HepG2 (cell line): ENCODE measurements around the gene RANGRF. TPM values are rescaled to one million over a fixed set of nuclear protein-coding genes. Genes with fewer than 3 reads are reported as not detected.

Experiments
- AGO2 ChIP-seq: fragments of 200-400 bp; formaldehyde crosslinking; optimal IDR thresholded peaks from 2 replicates; pipeline ENCODE3; 2017; ENCODE audit warnings: mild to moderate bottlenecking, low read depth, low read length, moderate library complexity
- ARHGAP35 ChIP-seq: sonication (generic); formaldehyde crosslinking; IDR thresholded peaks from 2 replicates; pipeline ENCODE4 v1.9.0; 2022; ENCODE audit warnings: mild to moderate bottlenecking, inconsistent platforms, moderate library complexity, missing genetic modification reagents, borderline replicate concordance
- CREM ChIP-seq, 2 experiments: sonication (generic) in 1 of 2; formaldehyde crosslinking in 1 of 2; IDR thresholded peaks; 2 replicates each; pipeline versions ENCODE4 v1.4.0 to v1.6.1; 2016 to 2020; ENCODE audit warnings: antibody characterized with exemption in 1 of 2, mild to moderate bottlenecking in 1 of 2, missing genetic modification reagents in 1 of 2
- GTF3A ChIP-seq: sonication (generic); formaldehyde crosslinking; conservative IDR thresholded peaks from 2 replicates; pipeline ENCODE4 v1.4.0; 2020; ENCODE audit warnings: mild to moderate bottlenecking, missing genetic modification reagents
- HDAC2 ChIP-seq: sonication (generic); formaldehyde crosslinking; IDR thresholded peaks from 2 replicates; pipeline ENCODE4 v1.4.0; 2020; ENCODE audit warnings: missing genetic modification reagents
- MED8 ChIP-seq: sonication (generic); formaldehyde crosslinking; IDR thresholded peaks from 2 replicates; pipeline ENCODE4 v1.8.1; 2023; ENCODE audit warnings: mild to moderate bottlenecking, missing genetic modification reagents; ENCODE audit not compliant: insufficient replicate concordance
- MEIS1 ChIP-seq: sonication (generic); formaldehyde crosslinking; IDR thresholded peaks from 2 replicates; pipeline ENCODE4 v1.9.0; 2021; ENCODE audit warnings: mild to moderate bottlenecking, missing genetic modification reagents, moderate library complexity, borderline replicate concordance
- MXI1 ChIP-seq: IDR thresholded peaks from 3 replicates; pipeline ENCODE4 v1.6.1; 2012; ENCODE audit warnings: low read depth, low read length, inconsistent platforms, borderline replicate concordance
- NCOA2 ChIP-seq: sonication (generic); formaldehyde crosslinking; IDR thresholded peaks from 2 replicates; pipeline ENCODE4 v1.8.0; 2022; ENCODE audit warnings: inconsistent platforms
- NR2F1 ChIP-seq, 2 experiments: fragments of 450-650 bp in 1 of 2; formaldehyde crosslinking in 1 of 2; IDR thresholded peaks; 2 replicates each; pipeline versions ENCODE4 v1.5.0 to v1.6.1; 2016 to 2020; ENCODE audit warnings: mild to moderate bottlenecking in 1 of 2, missing compliant biosample characterization in 1 of 2, missing genetic modification reagents in 1 of 2, moderate library complexity in 1 of 2
- ZBTB8A ChIP-seq: sonication (generic); formaldehyde crosslinking; IDR thresholded peaks from 2 replicates; pipeline ENCODE4 v1.4.0; 2020; ENCODE audit warnings: mild to moderate bottlenecking, low read depth, missing genetic modification reagents, borderline replicate concordance
- ZFP62 ChIP-seq: sonication (generic); formaldehyde crosslinking; IDR thresholded peaks from 2 replicates; pipeline ENCODE4 v1.4.0; 2020; ENCODE audit warnings: missing genetic modification reagents
- ZNF329 ChIP-seq: sonication (generic); formaldehyde crosslinking; IDR thresholded peaks from 2 replicates; pipeline ENCODE4 v1.9.0; 2021; ENCODE audit warnings: low read depth, mild to moderate bottlenecking, missing genetic modification reagents
- ZNF383 ChIP-seq: sonication (generic); formaldehyde crosslinking; IDR thresholded peaks from 2 replicates; pipeline ENCODE4 v1.4.0; 2020; ENCODE audit warnings: missing genetic modification reagents, mild to moderate bottlenecking, borderline replicate concordance
- ZNF777 ChIP-seq: sonication (generic); formaldehyde crosslinking; IDR thresholded peaks from 2 replicates; pipeline ENCODE4 v1.4.0; 2020; ENCODE audit warnings: missing genetic modification reagents
- ZSCAN22 ChIP-seq: sonication (generic); formaldehyde crosslinking; IDR thresholded peaks from 2 replicates; pipeline ENCODE4 v1.4.0; 2020; ENCODE audit warnings: mild to moderate bottlenecking, missing genetic modification reagents
- polyA plus RNA-seq, 8 experiments: library from polyadenylated mRNA; depleted of rRNA in 3 of 8; stranded (reverse) in 7 of 8; unstranded in 1 of 8; fragments of >200 nt; fragmentation: Illumina TruSeq in 4 of 8; extraction: Trizol in 4 of 8; gene quantifications; 2 replicates each; pipeline versions ENCODE4 v1.2.1 to v1.2.3, GENCODE V29; 2011 to 2016; ENCODE audit warnings: low read depth in 4 of 8, missing spikeins in 1 of 8, mixed read lengths in 1 of 8; ENCODE audit not compliant: insufficient read depth in 1 of 8
- total RNA-seq, 5 experiments: library from RNA; depleted of rRNA; stranded (reverse); fragments of >200 nt; fragmentation: Illumina TruSeq; extraction: Trizol; gene quantifications; 2 replicates each; pipeline ENCODE4 v1.2.3, GENCODE V29; 2016; ENCODE audit warnings: low read depth in 1 of 5
- TF ChIP-seq, protein P1 (sequence below): sonication (generic); formaldehyde crosslinking; IDR thresholded peaks from 2 replicates; pipeline ENCODE4 v1.8.1; 2023; ENCODE audit warnings: mild to moderate bottlenecking, missing genetic modification reagents
- TF ChIP-seq, protein P2 (sequence below): sonication (generic); formaldehyde crosslinking; IDR thresholded peaks from 2 replicates; pipeline ENCODE4 v1.5.0; 2020; ENCODE audit warnings: mild to moderate bottlenecking, missing genetic modification reagents, borderline replicate concordance
- TF ChIP-seq, protein P3 (sequence below): sonication (generic); formaldehyde crosslinking; IDR thresholded peaks from 2 replicates; pipeline ENCODE4 v1.5.0; 2020; ENCODE audit warnings: missing genetic modification reagents

RANGRF gene
- total and polyA plus RNA-seq, 2 of the 13 experiments (the other 11 are each of a cell fraction or from before 2014, with no cell fraction given), result 18.6 to 40.7 TPM

DNA sequence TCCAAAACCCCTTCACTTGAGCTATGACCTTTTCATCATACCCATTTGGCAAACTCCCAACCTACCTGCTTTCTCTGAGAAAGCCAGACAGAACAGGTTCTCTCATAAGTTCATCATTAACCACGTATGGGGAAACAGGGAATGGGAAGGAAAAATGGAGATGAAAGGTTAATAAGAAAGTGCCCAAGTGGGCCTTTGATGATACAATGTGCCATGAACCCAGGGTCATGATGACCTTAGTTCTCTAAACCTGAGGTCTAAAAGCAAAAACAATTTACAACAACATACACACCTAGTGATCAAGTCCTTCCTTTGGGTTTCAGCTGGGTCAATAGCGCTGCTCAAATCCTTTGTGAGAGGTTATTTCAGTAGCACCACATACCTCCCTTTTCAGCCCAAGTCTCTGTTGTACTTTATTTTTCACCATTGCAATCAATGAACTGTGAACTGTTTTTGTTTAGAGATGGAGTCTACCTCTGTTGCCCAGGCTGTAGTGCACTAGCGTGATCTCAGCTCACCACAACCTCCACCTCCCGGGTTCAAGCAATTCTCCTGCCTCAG lies 14.5 kb upstream of the RANGRF start (continued):
- TF ChIP-seq MEIS1 (CRISPR knock-in tag) (no peak), GTF3A (CRISPR knock-in tag) (no peak), ZSCAN22 (CRISPR knock-in tag) (no peak), ZNF383 (CRISPR knock-in tag) (no peak), NCOA2 (CRISPR knock-in tag) (peak; percentile 91), MED8 (CRISPR knock-in tag) (no peak), ZNF777 (CRISPR knock-in tag) (no peak), ARHGAP35 (CRISPR knock-in tag) (no peak), ZBTB8A (CRISPR knock-in tag) (no peak), MXI1 (peak; percentile 30; the same call in 1 of the 3 replicates), HDAC2 (CRISPR knock-in tag) (peak; percentile 67; the same call in 1 of the 2 replicates), ZFP62 (CRISPR knock-in tag) (no peak), NR2F1 (CRISPR knock-in tag; IDR thresholded peaks at IDR 0.05) (peak; percentile 89 to 92), AGO2 (no peak), ZNF329 (no peak), CREM (IDR thresholded peaks at IDR 0.05) (peak; percentile 80), CREM (CRISPR knock-in tag; IDR thresholded peaks at IDR 0.05) (no peak)
- TF ChIP-seq, protein P1, sequence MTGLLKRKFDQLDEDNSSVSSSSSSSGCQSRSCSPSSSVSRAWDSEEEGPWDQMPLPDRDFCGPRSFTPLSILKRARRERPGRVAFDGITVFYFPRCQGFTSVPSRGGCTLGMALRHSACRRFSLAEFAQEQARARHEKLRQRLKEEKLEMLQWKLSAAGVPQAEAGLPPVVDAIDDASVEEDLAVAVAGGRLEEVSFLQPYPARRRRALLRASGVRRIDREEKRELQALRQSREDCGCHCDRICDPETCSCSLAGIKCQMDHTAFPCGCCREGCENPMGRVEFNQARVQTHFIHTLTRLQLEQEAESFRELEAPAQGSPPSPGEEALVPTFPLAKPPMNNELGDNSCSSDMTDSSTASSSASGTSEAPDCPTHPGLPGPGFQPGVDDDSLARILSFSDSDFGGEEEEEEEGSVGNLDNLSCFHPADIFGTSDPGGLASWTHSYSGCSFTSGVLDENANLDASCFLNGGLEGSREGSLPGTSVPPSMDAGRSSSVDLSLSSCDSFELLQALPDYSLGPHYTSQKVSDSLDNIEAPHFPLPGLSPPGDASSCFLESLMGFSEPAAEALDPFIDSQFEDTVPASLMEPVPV (CRISPR knock-in tag), result no peak
- TF ChIP-seq, protein P2, sequence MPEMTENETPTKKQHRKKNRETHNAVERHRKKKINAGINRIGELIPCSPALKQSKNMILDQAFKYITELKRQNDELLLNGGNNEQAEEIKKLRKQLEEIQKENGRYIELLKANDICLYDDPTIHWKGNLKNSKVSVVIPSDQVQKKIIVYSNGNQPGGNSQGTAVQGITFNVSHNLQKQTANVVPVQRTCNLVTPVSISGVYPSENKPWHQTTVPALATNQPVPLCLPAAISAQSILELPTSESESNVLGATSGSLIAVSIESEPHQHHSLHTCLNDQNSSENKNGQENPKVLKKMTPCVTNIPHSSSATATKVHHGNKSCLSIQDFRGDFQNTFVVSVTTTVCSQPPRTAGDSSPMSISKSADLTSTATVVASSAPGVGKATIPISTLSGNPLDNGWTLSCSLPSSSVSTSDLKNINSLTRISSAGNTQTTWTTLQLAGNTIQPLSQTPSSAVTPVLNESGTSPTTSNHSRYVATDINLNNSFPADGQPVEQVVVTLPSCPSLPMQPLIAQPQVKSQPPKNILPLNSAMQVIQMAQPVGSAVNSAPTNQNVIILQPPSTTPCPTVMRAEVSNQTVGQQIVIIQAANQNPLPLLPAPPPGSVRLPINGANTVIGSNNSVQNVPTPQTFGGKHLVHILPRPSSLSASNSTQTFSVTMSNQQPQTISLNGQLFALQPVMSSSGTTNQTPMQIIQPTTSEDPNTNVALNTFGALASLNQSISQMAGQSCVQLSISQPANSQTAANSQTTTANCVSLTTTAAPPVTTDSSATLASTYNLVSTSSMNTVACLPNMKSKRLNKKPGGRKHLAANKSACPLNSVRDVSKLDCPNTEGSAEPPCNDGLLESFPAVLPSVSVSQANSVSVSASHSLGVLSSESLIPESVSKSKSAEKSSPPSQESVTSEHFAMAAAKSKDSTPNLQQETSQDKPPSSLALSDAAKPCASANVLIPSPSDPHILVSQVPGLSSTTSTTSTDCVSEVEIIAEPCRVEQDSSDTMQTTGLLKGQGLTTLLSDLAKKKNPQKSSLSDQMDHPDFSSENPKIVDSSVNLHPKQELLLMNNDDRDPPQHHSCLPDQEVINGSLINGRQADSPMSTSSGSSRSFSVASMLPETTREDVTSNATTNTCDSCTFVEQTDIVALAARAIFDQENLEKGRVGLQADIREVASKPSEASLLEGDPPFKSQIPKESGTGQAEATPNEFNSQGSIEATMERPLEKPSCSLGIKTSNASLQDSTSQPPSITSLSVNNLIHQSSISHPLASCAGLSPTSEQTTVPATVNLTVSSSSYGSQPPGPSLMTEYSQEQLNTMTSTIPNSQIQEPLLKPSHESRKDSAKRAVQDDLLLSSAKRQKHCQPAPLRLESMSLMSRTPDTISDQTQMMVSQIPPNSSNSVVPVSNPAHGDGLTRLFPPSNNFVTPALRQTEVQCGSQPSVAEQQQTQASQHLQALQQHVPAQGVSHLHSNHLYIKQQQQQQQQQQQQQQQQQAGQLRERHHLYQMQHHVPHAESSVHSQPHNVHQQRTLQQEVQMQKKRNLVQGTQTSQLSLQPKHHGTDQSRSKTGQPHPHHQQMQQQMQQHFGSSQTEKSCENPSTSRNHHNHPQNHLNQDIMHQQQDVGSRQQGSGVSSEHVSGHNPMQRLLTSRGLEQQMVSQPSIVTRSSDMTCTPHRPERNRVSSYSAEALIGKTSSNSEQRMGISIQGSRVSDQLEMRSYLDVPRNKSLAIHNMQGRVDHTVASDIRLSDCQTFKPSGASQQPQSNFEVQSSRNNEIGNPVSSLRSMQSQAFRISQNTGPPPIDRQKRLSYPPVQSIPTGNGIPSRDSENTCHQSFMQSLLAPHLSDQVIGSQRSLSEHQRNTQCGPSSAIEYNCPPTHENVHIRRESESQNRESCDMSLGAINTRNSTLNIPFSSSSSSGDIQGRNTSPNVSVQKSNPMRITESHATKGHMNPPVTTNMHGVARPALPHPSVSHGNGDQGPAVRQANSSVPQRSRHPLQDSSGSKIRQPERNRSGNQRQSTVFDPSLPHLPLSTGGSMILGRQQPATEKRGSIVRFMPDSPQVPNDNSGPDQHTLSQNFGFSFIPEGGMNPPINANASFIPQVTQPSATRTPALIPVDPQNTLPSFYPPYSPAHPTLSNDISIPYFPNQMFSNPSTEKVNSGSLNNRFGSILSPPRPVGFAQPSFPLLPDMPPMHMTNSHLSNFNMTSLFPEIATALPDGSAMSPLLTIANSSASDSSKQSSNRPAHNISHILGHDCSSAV (CRISPR knock-in tag), result no peak
- TF ChIP-seq, protein P3, sequence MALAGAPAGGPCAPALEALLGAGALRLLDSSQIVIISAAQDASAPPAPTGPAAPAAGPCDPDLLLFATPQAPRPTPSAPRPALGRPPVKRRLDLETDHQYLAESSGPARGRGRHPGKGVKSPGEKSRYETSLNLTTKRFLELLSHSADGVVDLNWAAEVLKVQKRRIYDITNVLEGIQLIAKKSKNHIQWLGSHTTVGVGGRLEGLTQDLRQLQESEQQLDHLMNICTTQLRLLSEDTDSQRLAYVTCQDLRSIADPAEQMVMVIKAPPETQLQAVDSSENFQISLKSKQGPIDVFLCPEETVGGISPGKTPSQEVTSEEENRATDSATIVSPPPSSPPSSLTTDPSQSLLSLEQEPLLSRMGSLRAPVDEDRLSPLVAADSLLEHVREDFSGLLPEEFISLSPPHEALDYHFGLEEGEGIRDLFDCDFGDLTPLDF (CRISPR knock-in tag), result peak; percentile 35; the same call in 1 of the 2 replicates
